WI38 (cell line): Measurements from ENCODE around the gene PIK3R6.
"Not testable (repeated sequence)": the region's sequence is repeated elsewhere in the genome, so short reads cannot be mapped to it uniquely, and the experiment has no call there.

Source experiments
- H3K4me3 ChIP-seq: 2 replicates; pipeline ENCODE4 v1.5.1; 2011; ENCODE audit warnings: low read depth, mild to moderate bottlenecking, control low read depth, low read length
- TF ChIP-seq, protein P1 (sequence below): IDR thresholded peaks from 2 replicates; pipeline ENCODE4 v1.5.1; 2012; ENCODE audit warnings: low read depth, mild to moderate bottlenecking, control low read depth, low read length

The PIK3R6 gene

DNA sequence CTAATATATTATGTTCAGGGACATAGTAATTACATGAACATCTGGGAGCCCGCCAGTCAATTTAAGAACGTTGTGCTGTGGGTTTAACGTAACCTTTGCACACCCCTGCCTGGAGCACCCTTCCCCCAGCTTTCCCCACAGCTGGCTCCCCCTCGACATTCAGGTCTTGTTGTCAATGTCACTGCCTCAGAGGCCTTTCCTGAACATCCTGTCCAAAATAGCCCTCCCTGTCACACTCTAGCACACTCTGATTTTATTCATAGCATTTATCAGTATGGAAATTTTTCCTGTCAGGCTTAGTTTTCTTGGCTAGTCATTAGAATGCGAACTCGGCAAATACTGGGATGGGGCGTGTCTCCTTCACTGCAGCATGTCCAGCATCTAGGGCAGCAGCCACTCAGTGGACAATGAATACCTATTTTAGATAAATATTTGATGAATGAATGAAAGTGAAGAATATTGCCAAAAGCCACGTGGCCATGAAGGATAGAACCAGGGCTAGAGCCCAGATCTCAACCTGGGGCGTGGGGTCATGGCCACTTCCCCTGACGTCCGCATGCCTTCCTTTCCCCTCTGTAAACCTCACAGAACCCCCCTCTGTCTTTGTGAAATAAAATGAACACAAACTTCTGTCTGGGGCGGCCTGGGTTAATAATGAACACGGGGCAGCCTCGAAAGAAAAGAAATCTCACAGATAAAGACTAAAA is 10.5 kb downstream of the PIK3R6 start:
- TF ChIP-seq, protein P1, sequence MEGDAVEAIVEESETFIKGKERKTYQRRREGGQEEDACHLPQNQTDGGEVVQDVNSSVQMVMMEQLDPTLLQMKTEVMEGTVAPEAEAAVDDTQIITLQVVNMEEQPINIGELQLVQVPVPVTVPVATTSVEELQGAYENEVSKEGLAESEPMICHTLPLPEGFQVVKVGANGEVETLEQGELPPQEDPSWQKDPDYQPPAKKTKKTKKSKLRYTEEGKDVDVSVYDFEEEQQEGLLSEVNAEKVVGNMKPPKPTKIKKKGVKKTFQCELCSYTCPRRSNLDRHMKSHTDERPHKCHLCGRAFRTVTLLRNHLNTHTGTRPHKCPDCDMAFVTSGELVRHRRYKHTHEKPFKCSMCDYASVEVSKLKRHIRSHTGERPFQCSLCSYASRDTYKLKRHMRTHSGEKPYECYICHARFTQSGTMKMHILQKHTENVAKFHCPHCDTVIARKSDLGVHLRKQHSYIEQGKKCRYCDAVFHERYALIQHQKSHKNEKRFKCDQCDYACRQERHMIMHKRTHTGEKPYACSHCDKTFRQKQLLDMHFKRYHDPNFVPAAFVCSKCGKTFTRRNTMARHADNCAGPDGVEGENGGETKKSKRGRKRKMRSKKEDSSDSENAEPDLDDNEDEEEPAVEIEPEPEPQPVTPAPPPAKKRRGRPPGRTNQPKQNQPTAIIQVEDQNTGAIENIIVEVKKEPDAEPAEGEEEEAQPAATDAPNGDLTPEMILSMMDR = no peak
- no peak overlapping the region for H3K4me3 ChIP-seq

DNA sequence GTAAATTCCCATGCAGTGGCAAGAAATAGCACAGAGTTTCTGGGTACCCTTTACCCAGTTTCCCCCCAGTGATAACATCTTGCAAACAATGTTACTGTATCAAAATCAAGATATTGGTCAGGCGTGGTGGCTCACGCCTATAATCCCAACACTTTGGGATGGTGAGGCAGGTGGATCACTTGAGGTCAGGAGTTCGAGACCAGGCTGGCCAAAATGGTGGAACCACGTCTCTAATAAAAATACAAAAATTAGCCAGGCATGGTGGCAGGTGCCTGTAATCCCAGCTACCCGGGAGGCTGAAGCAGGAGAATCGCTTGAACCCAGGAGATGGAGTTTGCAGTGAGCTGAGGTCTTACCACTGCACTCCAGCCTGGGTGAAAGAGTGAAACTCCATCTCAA is 11.3 kb downstream of the PIK3R6 start:
- not testable (repeated sequence) for H3K4me3 ChIP-seq

DNA sequence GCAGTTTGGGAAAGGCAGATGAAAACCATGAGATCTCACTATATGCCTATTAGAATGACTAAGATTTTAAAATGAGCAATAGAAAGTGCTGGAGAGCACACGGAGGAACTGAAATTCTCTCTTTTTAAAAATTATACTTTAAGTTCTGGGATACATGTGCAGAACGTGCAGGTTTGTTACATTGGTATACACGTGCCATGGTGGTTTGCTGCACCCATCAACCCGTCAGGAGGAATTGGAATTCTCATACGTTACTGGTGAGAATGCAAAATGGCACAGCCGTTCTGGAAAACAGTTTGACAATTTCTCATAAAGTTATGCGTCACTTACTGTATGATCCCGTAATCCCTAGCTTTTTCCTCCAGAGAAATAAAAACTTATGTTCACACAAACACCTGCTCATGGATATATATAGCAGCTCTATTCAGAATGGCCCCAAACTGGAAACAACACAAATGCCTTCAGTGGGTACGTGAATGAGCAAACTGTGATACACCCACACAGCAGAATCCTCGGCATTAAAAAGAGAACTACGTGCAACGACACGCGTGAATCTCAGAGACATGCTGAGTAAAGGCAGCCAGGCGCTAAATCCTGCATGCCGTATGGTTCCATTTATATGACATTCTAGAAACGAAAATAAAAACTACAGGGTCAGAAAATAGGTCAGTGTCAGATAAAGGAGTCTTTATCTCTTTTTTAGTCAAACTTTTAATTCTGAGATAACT is 11.8 kb downstream of the PIK3R6 start:
- H3K4me3 ChIP-seq = no peak overlapping the region
- TF ChIP-seq, protein P1 = no peak

GRCh38 chr17:8851600-8851999 is 15.9 kb downstream of the PIK3R6 start:
- no peak overlapping the region for H3K4me3 ChIP-seq
- TF ChIP-seq, protein P1 = no peak

- TF ChIP-seq, protein P1 = no peak
Measured at GRCh38 chr17:8849311-8850041, 18.0 kb downstream of the PIK3R6 start.

GRCh38 chr17:8847891-8848290 is 19.6 kb downstream of the PIK3R6 start:
- TF ChIP-seq, protein P1 = no peak
- no peak overlapping the region for H3K4me3 ChIP-seq

More at GRCh38 chr17:8849311-8850041, 18.0 kb downstream of the PIK3R6 start:
- no peak overlapping the region for H3K4me3 ChIP-seq

GRCh38 chr17:8846768-8847211 is 20.7 kb downstream of the PIK3R6 start:
- TF ChIP-seq, protein P1 = no peak
- H3K4me3 ChIP-seq = no peak overlapping the region
